A673 (cell line): ENCODE results near the gene XG. TPM values are rescaled to one million over a fixed set of nuclear protein-coding genes. Genes with fewer than 3 reads are reported as not detected.

Experiments used
- BruUV-seq: library from RNA; stranded (reverse); fragments of 400-500 nt; replicated peaks from 2 replicates; lab custom pipeline; 2021; lab: Mats Ljungman, UMichigan
- CTCF ChIA-PET: fragments of 300-600 bp; sonication (Branson Sonifier 250); formaldehyde crosslinking; loops from one replicate; lab custom pipeline; 2022; ENCODE audit warnings: antibody characterized with exemption; lab: Charles Lee
- POLR2A ChIA-PET: fragments of 300-600 bp; sonication (Branson Sonifier 250); formaldehyde crosslinking; loops from one replicate; lab custom pipeline; 2022; ENCODE audit warnings: antibody characterized with exemption; ENCODE audit not compliant: low non-redundant PET; lab: Charles Lee
- DNase-seq: peaks from one replicate; pipeline ENCODE4 v3.0.0-alpha.2; 2015; ENCODE audit warnings: low spot score
- H3K27ac ChIP-seq: fragments of 200-600 bp; sonication (generic); 2 replicates; pipeline ENCODE4 v1.5.1; 2016; ENCODE audit warnings: mixed run types, low read depth, mild to moderate bottlenecking, mixed read lengths, antibody characterized with exemption, low read length; ENCODE audit not compliant: poor library complexity, severe bottlenecking
- H3K27me3 ChIP-seq: fragments of 200-600 bp; sonication (generic); replicated peaks from 2 replicates; pipeline ENCODE4 v1.6.1; 2017; ENCODE audit warnings: mixed run types, low read depth, mild to moderate bottlenecking, mixed read lengths, antibody characterized with exemption, low read length; ENCODE audit not compliant: insufficient read depth, poor library complexity
- H3K36me3 ChIP-seq: fragments of 200-600 bp; sonication (generic); 2 replicates; pipeline ENCODE4 v1.6.1; 2016; ENCODE audit warnings: mixed run types, mild to moderate bottlenecking, mixed read lengths, antibody characterized with exemption, low read length; ENCODE audit not compliant: insufficient read depth, poor library complexity, severe bottlenecking
- H3K4me1 ChIP-seq: fragments of 200-600 bp; sonication (generic); 2 replicates; pipeline ENCODE4 v1.6.1; 2017; ENCODE audit warnings: mixed run types, mild to moderate bottlenecking, mixed read lengths, antibody characterized with exemption, low read length; ENCODE audit not compliant: insufficient read depth, poor library complexity, severe bottlenecking
- H3K4me3 ChIP-seq: fragments of 200-600 bp; sonication (generic); 2 replicates; pipeline ENCODE4 v1.5.1; 2016; ENCODE audit warnings: low read depth, mixed run types, mild to moderate bottlenecking, mixed read lengths, low read length; ENCODE audit not compliant: poor library complexity, severe bottlenecking
- H3K9me3 ChIP-seq: fragments of 200-600 bp; sonication (generic); 2 replicates; pipeline ENCODE4 v1.6.1; 2016; ENCODE audit warnings: mixed run types, low read depth, mild to moderate bottlenecking, mixed read lengths, antibody characterized with exemption, low read length; ENCODE audit not compliant: poor library complexity, severe bottlenecking
- EZH2 ChIP-seq: fragments of 200-600 bp; sonication (generic); IDR thresholded peaks from 2 replicates; pipeline ENCODE4 v1.6.1; 2017; ENCODE audit warnings: borderline replicate concordance, low read depth, mild to moderate bottlenecking, mixed read lengths, antibody characterized with exemption, low read length; ENCODE audit not compliant: poor library complexity, severe bottlenecking
- intact Hi-C: fragments of 100-400 bp; cut with micrococcal nuclease; formaldehyde crosslinking; loops from one replicate; pipeline ENCODE4 v1.10.0; 2022; ENCODE audit not compliant: unreplicated experiment
- total RNA-seq: library from RNA; stranded (reverse); gene quantifications from 2 replicates; pipeline ENCODE4 v1.2.3, GENCODE V29; 2021
- TF ChIP-seq, protein P1 (sequence below): fragments of 300-800, 200-600 bp; sonication (generic); conservative IDR thresholded peaks from 2 replicates; pipeline ENCODE4 v1.5.1; 2017; ENCODE audit warnings: low read depth, mild to moderate bottlenecking, antibody characterized with exemption, low read length, moderate library complexity, mixed read lengths

Gene XG
- total RNA-seq, 1 experiment from 2014 or later, result 7.5 TPM

DNA sequence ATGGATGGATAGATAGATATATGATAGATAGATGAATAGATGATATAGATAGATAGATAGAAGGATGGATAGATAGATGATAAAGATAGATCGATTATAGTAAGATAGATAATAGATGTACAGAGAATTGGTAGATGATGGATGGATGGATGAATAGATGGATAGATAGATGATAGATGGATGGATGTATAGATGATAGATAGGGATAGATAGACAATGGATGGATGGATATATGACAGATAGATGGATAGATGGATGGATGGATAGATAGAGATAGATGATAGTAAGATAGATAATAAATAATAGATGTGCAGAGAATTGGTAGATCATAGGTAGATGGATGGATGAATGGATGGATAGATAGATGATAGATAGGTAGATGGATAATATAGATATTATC is 89.1 kb downstream of the XG start:
- H3K27me3 ChIP-seq, result no peaks in the 10 kb centered on the region
- H3K36me3 ChIP-seq, result peaks cover 11% of the 10 kb centered on the region
- BruUV-seq, result no TSS peak
- no peak overlapping the region for H3K4me3 ChIP-seq
- no peak for TF ChIP-seq EZH2
- TF ChIP-seq, protein P1, sequence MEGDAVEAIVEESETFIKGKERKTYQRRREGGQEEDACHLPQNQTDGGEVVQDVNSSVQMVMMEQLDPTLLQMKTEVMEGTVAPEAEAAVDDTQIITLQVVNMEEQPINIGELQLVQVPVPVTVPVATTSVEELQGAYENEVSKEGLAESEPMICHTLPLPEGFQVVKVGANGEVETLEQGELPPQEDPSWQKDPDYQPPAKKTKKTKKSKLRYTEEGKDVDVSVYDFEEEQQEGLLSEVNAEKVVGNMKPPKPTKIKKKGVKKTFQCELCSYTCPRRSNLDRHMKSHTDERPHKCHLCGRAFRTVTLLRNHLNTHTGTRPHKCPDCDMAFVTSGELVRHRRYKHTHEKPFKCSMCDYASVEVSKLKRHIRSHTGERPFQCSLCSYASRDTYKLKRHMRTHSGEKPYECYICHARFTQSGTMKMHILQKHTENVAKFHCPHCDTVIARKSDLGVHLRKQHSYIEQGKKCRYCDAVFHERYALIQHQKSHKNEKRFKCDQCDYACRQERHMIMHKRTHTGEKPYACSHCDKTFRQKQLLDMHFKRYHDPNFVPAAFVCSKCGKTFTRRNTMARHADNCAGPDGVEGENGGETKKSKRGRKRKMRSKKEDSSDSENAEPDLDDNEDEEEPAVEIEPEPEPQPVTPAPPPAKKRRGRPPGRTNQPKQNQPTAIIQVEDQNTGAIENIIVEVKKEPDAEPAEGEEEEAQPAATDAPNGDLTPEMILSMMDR, result no peak
- H3K9me3 ChIP-seq, result peaks cover 11% of the 10 kb centered on the region
- ChIA-PET POLR2A (no interaction called here), CTCF (no interaction called here)
- no peaks in the 10 kb centered on the region for H3K4me1 ChIP-seq
- no peak for DNase-seq
- intact Hi-C loops, result no loop called here
- H3K27ac ChIP-seq, result no peak overlapping the region

DNA sequence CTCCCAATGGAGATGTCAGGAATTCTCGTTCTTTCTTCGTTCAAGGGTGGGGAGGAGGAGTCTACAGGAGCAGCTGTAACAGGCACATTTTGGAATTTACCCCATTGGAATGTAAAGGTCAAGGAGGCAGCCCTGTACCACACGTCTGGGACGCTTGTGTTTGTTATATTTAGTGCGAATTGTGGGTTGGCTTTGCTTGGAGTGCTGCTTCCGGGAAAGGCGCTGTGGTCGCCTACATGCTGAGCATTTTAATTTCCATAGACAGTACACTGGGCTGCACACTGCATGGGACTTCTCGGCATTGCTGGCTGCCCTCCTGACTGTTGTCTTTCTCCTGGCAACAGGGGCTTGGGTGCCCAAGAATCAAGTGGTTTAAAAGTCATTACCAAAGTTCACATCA is 89.7 kb downstream of the XG start:
- no peaks in the 10 kb centered on the region for H3K27me3 ChIP-seq
- no peak for DNase-seq
- no peaks in the 10 kb centered on the region for H3K4me1 ChIP-seq
- intact Hi-C loops, result no loop called here
- H3K4me3 ChIP-seq, result no peak overlapping the region
- CTCF ChIA-PET, result no interaction called here
- TF ChIP-seq EZH2, result no peak
- TF ChIP-seq, protein P1, result no peak
- POLR2A ChIA-PET, result no interaction called here
- H3K36me3 ChIP-seq, result peaks cover 11% of the 10 kb centered on the region
- BruUV-seq, result no TSS peak
- H3K9me3 ChIP-seq, result peaks cover 11% of the 10 kb centered on the region
- H3K27ac ChIP-seq, result no peak overlapping the region

DNA sequence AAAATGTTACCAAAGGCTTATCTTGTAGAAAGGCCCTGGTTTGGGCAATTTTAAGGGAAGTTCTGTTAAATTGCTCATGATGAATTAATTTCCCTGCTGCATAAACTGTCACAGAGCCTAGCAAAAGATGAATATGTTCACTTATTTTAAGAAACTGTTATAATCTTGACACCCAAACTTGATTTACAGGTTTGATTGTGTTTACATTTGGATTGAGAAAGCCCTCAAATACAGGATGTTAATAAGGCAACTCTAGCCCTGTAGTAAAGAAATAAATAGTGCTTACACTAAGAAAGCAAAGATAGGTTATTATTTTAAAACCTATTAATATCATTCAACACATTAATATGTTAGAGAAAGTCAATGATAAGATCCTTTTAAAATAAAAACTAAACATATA is 95.2 kb downstream of the XG start:
- Histone ChIP-seq H3K27ac (no peak overlapping the region), H3K27me3 (no peaks in the 10 kb centered on the region), H3K36me3 (peaks cover 11% of the 10 kb centered on the region), H3K4me1 (peaks cover 9% of the 10 kb centered on the region), H3K9me3 (no peaks in the 10 kb centered on the region), H3K4me3 (no peak overlapping the region)
- no peak for DNase-seq
- TF ChIP-seq, protein P1, result no peak
- TF ChIP-seq EZH2, result no peak
- intact Hi-C loops, result no loop called here
- CTCF ChIA-PET, result no interaction called here
- no TSS peak for BruUV-seq
- POLR2A ChIA-PET, result no interaction called here
